ENCODE data around the gene IL10RB. TPM values are rescaled to one million over a fixed set of nuclear protein-coding genes. Genes with fewer than 3 reads are reported as not detected.
A peak's percentile ranks its signal among the peaks of the same experiment; 100 is the strongest.

The IL10RB gene
- total and polyA plus RNA-seq, 9 donors: 18.1 to 31.7 (median 24.8) TPM

DNA sequence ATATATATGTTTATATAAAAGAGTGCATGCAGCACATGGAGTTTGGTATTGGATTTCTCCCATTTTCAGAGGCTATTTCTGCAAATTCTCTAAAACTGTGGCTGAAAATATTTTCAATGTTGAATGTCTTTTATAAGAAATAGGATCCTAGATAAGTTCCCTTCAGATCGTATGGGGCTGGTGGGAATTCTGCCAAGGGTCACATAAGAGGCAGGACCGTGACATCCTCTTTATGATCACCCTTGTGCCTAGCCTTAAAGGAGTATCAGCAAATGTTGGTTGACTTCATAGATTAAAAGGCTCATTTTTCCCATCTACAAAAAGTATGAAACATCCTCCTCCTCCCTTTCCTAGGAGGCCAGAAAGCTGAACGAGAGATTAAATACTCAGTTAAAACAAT lies 37.7 kb upstream of the IL10RB start:
- Histone ChIP-seq H3K9me3 (no peaks in the 10 kb centered on the region), H3K4me3 (no peak overlapping the region), H3K4me1 (ENCODE audit: insufficient read depth) (peaks cover 3% of the 10 kb centered on the region), H3K27ac (no peak overlapping the region), H3K27me3 (no peaks in the 10 kb centered on the region), H3K36me3 (no peaks in the 10 kb centered on the region)
- intact Hi-C loops (cut with DNase I): no loop called here
- no peak for DNase-seq
- no peak for TF ChIP-seq CTCF (IDR thresholded peaks at IDR 0.05)
- TF ChIP-seq POLR2A (IDR thresholded peaks at IDR 0.05): no peak
- TF ChIP-seq EP300 (IDR thresholded peaks at IDR 0.05): no peak
- WGBS, 3 donors: 38 to 53% (median 43%) methylated on average over 3 of the region's 3 CpGs

GRCh38 chr21:33229099-33229783 lies 36.9 kb upstream of the IL10RB start:
- Histone ChIP-seq H3K36me3 (no peaks in the 10 kb centered on the region), H3K4me1 (ENCODE audit: insufficient read depth) (peaks cover 3% of the 10 kb centered on the region), H3K4me3 (peak overlapping the region; percentile 76), H3K27me3 (no peaks in the 10 kb centered on the region), H3K9me3 (no peaks in the 10 kb centered on the region), H3K27ac (peak overlapping the region in 1 of 2 donors; percentile 92)
- no peak for DNase-seq
- intact Hi-C loops (cut with DNase I): no loop called here
- 26 to 28% (median 28%) methylated on average over 18 of the region's 18 CpGs for WGBS, 3 donors
- TF ChIP-seq POLR2A (IDR thresholded peaks at IDR 0.05) (no peak), CTCF (IDR thresholded peaks at IDR 0.05) (no peak), EP300 (IDR thresholded peaks at IDR 0.05) (no peak)

DNA sequence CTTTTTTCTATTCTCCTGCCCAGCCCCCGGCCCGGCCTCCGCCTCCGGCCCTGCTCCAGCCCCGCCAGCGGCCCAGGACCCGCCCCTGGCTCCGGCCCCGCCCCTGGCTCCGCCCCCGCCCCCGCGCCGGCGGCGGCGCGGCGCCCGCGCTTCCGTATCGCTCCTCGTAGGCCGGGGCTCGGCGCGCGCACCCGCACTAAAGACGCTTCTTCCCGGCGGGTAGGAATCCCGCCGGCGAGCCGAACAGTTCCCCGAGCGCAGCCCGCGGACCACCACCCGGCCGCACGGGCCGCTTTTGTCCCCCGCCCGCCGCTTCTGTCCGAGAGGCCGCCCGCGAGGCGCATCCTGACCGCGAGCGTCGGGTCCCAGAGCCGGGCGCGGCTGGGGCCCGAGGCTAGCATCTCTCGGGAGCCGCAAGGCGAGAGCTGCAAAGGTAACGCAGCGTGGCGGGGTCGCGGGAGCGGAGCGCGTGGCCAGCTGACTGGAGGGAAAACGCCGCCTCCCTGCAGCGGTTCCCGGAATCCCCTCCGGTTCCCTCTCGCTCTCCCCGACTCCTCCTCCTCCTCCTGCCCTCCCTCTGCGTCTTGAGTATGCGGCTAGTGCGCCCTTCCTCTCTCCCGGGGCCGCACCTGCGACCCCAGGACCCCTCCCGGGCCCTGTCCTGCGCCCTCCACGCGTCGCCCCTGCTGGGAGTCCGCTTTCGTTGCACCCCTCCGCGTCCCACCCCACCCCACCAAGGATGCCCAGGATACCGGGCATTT lies 36.2 kb upstream of the IL10RB start, which contains the start of gene IFNAR2:
Gene IFNAR2 (plus strand): TSS at position 155 of the 761 bp plus-strand sequence. CDS start 11,985 bp downstream, outside the sequence.
- DNase-seq: peak; percentile 68 to 89 (median 78)
- Histone ChIP-seq H3K4me3 (peak within 1 kb of the TSS; percentile 76), H3K4me1 (ENCODE audit: insufficient read depth) (peaks cover 3% of the 10 kb centered on the region), H3K36me3 (no peaks in the 10 kb centered on the region), H3K27ac (peak within 1 kb of the TSS; percentile 81 to 92), H3K27me3 (no peaks in the 10 kb centered on the region), H3K9me3 (no peaks in the 10 kb centered on the region)
- TF ChIP-seq POLR2A (IDR thresholded peaks at IDR 0.05) (peak; percentile 59), CTCF (IDR thresholded peaks at IDR 0.05) (no peak), EP300 (IDR thresholded peaks at IDR 0.05) (no peak)
- WGBS, 3 donors: 1% methylated on average over 38 to 95 of the region's 95 CpGs
- intact Hi-C loops (cut with DNase I): no loop called here

GRCh38 chr21:33230545-33231324 lies 35.4 kb upstream of the IL10RB start:
- peak in 3 of 5 donors; percentile 37 to 66 (median 46) for DNase-seq
- WGBS, 3 donors: 1 to 2% (median 2%) methylated on average over 30 of the region's 30 CpGs

More at GRCh38 chr21:33230545-33231324, 35.4 kb upstream of the IL10RB start:
- Histone ChIP-seq H3K4me1 (ENCODE audit: insufficient read depth) (peaks cover 3% of the 10 kb centered on the region), H3K27ac (peak overlapping the region; percentile 81 to 92), H3K27me3 (no peaks in the 10 kb centered on the region), H3K4me3 (peak overlapping the region; percentile 76), H3K36me3 (no peaks in the 10 kb centered on the region), H3K9me3 (no peaks in the 10 kb centered on the region)
- TF ChIP-seq CTCF (IDR thresholded peaks at IDR 0.05) (no peak), EP300 (IDR thresholded peaks at IDR 0.05) (no peak), POLR2A (IDR thresholded peaks at IDR 0.05) (no peak)
- intact Hi-C loops (cut with DNase I): no loop called here

Data from ovary (tissue), 9 donors.